Osteocyte (in vitro differentiated cells): ENCODE results near the gene PRKG1. TPM values are rescaled to one million over a fixed set of nuclear protein-coding genes. Genes with fewer than 3 reads are reported as not detected.

ENCODE experiments used
- DNase-seq: peaks from one replicate; pipeline ENCODE4 v3.0.0; 2021; ENCODE audit warnings: mixed read lengths; ENCODE audit not compliant: unreplicated experiment; ENCODE audit errors: extremely low spot score
- H3K27ac Mint-ChIP-seq: one replicate; pipeline ENCODE4 v1.8.0; 2021; ENCODE audit warnings: mild to moderate bottlenecking, mixed read lengths; ENCODE audit not compliant: unreplicated experiment
- H3K27me3 Mint-ChIP-seq: one replicate; pipeline ENCODE4 v1.8.0; 2021; ENCODE audit warnings: mixed read lengths; ENCODE audit not compliant: unreplicated experiment
- H3K36me3 Mint-ChIP-seq: one replicate; pipeline ENCODE4 v1.8.0; 2021; ENCODE audit warnings: mixed read lengths; ENCODE audit not compliant: unreplicated experiment
- H3K4me1 Mint-ChIP-seq: one replicate; pipeline ENCODE4 v1.8.0; 2021; ENCODE audit warnings: mixed read lengths; ENCODE audit not compliant: unreplicated experiment
- H3K4me3 Mint-ChIP-seq: one replicate; pipeline ENCODE4 v1.8.0; 2021; ENCODE audit warnings: mild to moderate bottlenecking, moderate library complexity, mixed read lengths; ENCODE audit not compliant: unreplicated experiment
- H3K9me3 Mint-ChIP-seq: one replicate; pipeline ENCODE4 v1.8.0; 2021; ENCODE audit warnings: mixed read lengths; ENCODE audit not compliant: unreplicated experiment
- CTCF ChIP-seq: fragments of 200-600 bp; sonication (generic); IDR thresholded peaks from 2 replicates; pipeline ENCODE4 v1.5.0; 2021; ENCODE audit warnings: antibody characterized with exemption, mild to moderate bottlenecking, moderate library complexity
- total RNA-seq: library from RNA; stranded (reverse); gene quantifications from 2 replicates; pipeline ENCODE4 v1.2.1, GENCODE V29; 2021

PRKG1 gene
- total RNA-seq, 1 donor from 2014 or later, result 10.8 TPM

GRCh38 chr10:52083422-52083821 is 1009.1 kb downstream of the PRKG1 start:
- Mint-ChIP-seq H3K4me1 (no peaks in the 10 kb centered on the region), H3K36me3 (no peaks in the 10 kb centered on the region), H3K27ac (no peak overlapping the region), H3K27me3 (peaks cover 3% of the 10 kb centered on the region), H3K4me3 (no peak overlapping the region), H3K9me3 (no peaks in the 10 kb centered on the region)
- DNase-seq, result no peak
- no peak for TF ChIP-seq CTCF

GRCh38 chr10:52092390-52092789 is 1018.1 kb downstream of the PRKG1 start:
- no peak for DNase-seq
- Mint-ChIP-seq H3K27me3 (no peaks in the 10 kb centered on the region), H3K4me1 (peaks cover 23% of the 10 kb centered on the region), H3K36me3 (no peaks in the 10 kb centered on the region), H3K9me3 (no peaks in the 10 kb centered on the region), H3K27ac (no peak overlapping the region), H3K4me3 (no peak overlapping the region)
- no peak for TF ChIP-seq CTCF

GRCh38 chr10:52098130-52098529 is 1023.8 kb downstream of the PRKG1 start:
- TF ChIP-seq CTCF, result no peak
- Mint-ChIP-seq H3K4me3 (no peak overlapping the region), H3K27me3 (no peaks in the 10 kb centered on the region), H3K4me1 (peaks cover 7% of the 10 kb centered on the region), H3K36me3 (no peaks in the 10 kb centered on the region), H3K27ac (no peak overlapping the region), H3K9me3 (no peaks in the 10 kb centered on the region)
- no peak for DNase-seq

- DNase-seq, result no peak
- Mint-ChIP-seq H3K4me3 (no peak overlapping the region), H3K9me3 (no peaks in the 10 kb centered on the region)
Measured at GRCh38 chr10:52099026-52099600, 1024.8 kb downstream of the PRKG1 start.

GRCh38 chr10:52100011-52100547 is 1025.8 kb downstream of the PRKG1 start:
- DNase-seq, result no peak
- no peaks in the 10 kb centered on the region for H3K4me1 Mint-ChIP-seq
- no peaks in the 10 kb centered on the region for H3K36me3 Mint-ChIP-seq

More at GRCh38 chr10:52099026-52099600, 1024.8 kb downstream of the PRKG1 start:
- Mint-ChIP-seq H3K36me3 (no peaks in the 10 kb centered on the region), H3K27ac (no peak overlapping the region), H3K27me3 (no peaks in the 10 kb centered on the region), H3K4me1 (no peaks in the 10 kb centered on the region)
- no peak for TF ChIP-seq CTCF

More at GRCh38 chr10:52100011-52100547, 1025.8 kb downstream of the PRKG1 start:
- Mint-ChIP-seq H3K4me3 (no peak overlapping the region), H3K27ac (no peak overlapping the region), H3K9me3 (no peaks in the 10 kb centered on the region), H3K27me3 (no peaks in the 10 kb centered on the region)
- TF ChIP-seq CTCF, result no peak
